Thoracic aorta (tissue), 2 donors: ENCODE measurements around the gene ANP32B. TPM values are rescaled to one million over a fixed set of nuclear protein-coding genes. Genes with fewer than 3 reads are reported as not detected.

Experiments
- ATAC-seq: fragments of 150-250 bp; one replicate; pipeline ENCODE4 v1.8.0; 2017; ENCODE audit warnings: low read depth; ENCODE audit not compliant: insufficient number of reproducible peaks, low FRiP score
- DNase-seq: peaks from one replicate; pipeline ENCODE4 v3.0.0-alpha.2; 2020; ENCODE audit warnings: low spot score
- H3K27ac ChIP-seq, 2 donors: fragments of 200-600 bp; sonication (generic); 1 replicate in 1 of 2; 2 replicates in 1 of 2; pipeline ENCODE4 v1.5.1; 2016; ENCODE audit warnings: mild to moderate bottlenecking in 2 of 2, moderate library complexity in 2 of 2
- H3K27me3 ChIP-seq: fragments of 200-600 bp; sonication (generic); replicated peaks from 2 replicates; pipeline ENCODE4 v1.6.0; 2016; ENCODE audit warnings: mild to moderate bottlenecking; ENCODE audit not compliant: insufficient read depth
- H3K36me3 ChIP-seq: fragments of 200-600 bp; sonication (generic); one replicate; pipeline ENCODE4 v1.5.1; 2016
- H3K4me1 ChIP-seq, 2 donors: fragments of 200-600 bp; sonication (generic); 1 replicate in 1 of 2; 2 replicates in 1 of 2; pipeline versions ENCODE4 v1.5.1 to v1.6.0; 2016; ENCODE audit warnings: low read depth in 2 of 2, mild to moderate bottlenecking in 1 of 2; ENCODE audit not compliant: control insufficient read depth in 1 of 2
- H3K4me3 ChIP-seq: fragments of 200-600 bp; sonication (generic); 2 replicates; pipeline ENCODE4 v1.5.1; 2016; ENCODE audit warnings: mild to moderate bottlenecking
- H3K9me3 ChIP-seq: fragments of 200-600 bp; sonication (generic); 2 replicates; pipeline ENCODE4 v1.5.1; 2016
- total RNA-seq, 2 donors: library from RNA; depleted of rRNA; stranded (reverse); fragments of >200 nt; gene quantifications; one replicate each; pipeline versions ENCODE4 v1.1.0 to v1.2.3, GENCODE V29; 2016
- TF ChIP-seq, protein P1 (sequence below): fragments of 200-600 bp; sonication (generic); IDR thresholded peaks from one replicate; pipeline ENCODE4 v1.5.1; 2019; ENCODE audit warnings: antibody characterized with exemption

ANP32B gene
- total RNA-seq, 2 donors from 2014 or later = 23.3 to 65.7 TPM

GRCh38 chr9:97978371-97979130, 4.6 kb upstream of the ANP32B start:
- Histone ChIP-seq H3K27ac (no peak overlapping the region), H3K4me3 (no peak overlapping the region)
- no peak for ATAC-seq

GRCh38 chr9:97979788-97980478, 3.2 kb upstream of the ANP32B start:
- Histone ChIP-seq H3K27ac (no peak overlapping the region), H3K36me3 (no peaks in the 10 kb centered on the region), H3K27me3 (no peaks in the 10 kb centered on the region), H3K4me3 (no peak overlapping the region), H3K4me1 (peaks cover 0 to 7% of the 10 kb centered on the region in 2 donors), H3K9me3 (no peaks in the 10 kb centered on the region)
- ATAC-seq = no peak
- TF ChIP-seq, protein P1, sequence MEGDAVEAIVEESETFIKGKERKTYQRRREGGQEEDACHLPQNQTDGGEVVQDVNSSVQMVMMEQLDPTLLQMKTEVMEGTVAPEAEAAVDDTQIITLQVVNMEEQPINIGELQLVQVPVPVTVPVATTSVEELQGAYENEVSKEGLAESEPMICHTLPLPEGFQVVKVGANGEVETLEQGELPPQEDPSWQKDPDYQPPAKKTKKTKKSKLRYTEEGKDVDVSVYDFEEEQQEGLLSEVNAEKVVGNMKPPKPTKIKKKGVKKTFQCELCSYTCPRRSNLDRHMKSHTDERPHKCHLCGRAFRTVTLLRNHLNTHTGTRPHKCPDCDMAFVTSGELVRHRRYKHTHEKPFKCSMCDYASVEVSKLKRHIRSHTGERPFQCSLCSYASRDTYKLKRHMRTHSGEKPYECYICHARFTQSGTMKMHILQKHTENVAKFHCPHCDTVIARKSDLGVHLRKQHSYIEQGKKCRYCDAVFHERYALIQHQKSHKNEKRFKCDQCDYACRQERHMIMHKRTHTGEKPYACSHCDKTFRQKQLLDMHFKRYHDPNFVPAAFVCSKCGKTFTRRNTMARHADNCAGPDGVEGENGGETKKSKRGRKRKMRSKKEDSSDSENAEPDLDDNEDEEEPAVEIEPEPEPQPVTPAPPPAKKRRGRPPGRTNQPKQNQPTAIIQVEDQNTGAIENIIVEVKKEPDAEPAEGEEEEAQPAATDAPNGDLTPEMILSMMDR = no peak
- DNase-seq = no peak

More at GRCh38 chr9:97978371-97979130, 4.6 kb upstream of the ANP32B start:
- no peaks in the 10 kb centered on the region for H3K27me3 ChIP-seq
- peaks cover 0 to 6% of the 10 kb centered on the region in 2 donors for H3K4me1 ChIP-seq
- H3K36me3 ChIP-seq = no peaks in the 10 kb centered on the region
- no peak for DNase-seq
- TF ChIP-seq, protein P1 = no peak
- no peaks in the 10 kb centered on the region for H3K9me3 ChIP-seq

DNA sequence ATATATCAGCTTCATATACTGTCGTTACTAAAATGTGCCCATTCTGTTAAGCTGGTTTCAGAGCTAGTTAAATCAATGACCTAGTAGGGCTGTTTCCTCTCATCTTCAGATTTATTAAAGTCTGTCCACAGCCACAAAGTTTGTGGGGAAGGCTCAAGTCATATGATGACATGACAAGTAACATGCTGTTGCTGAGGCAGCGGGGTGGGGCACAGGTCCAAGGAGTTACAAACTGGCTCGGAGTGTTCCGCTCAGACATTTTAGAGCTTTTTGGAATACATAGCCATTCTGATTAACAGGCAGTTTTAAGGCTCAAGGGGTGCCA, 2.7 kb upstream of the ANP32B start:
- ATAC-seq (no peak), DNase-seq (no peak)
- Histone ChIP-seq H3K36me3 (no peaks in the 10 kb centered on the region), H3K9me3 (no peaks in the 10 kb centered on the region), H3K4me3 (no peak overlapping the region), H3K27me3 (no peaks in the 10 kb centered on the region), H3K4me1 (peaks cover 0 to 12% of the 10 kb centered on the region in 2 donors), H3K27ac (no peak overlapping the region)
- TF ChIP-seq, protein P1 = no peak

GRCh38 chr9:97980918-97981845, 2.0 kb upstream of the ANP32B start:
- H3K9me3 ChIP-seq = no peaks in the 10 kb centered on the region
- DNase-seq (no peak), ATAC-seq (no peak)
- H3K36me3 ChIP-seq = no peaks in the 10 kb centered on the region
- no peak overlapping the region for H3K4me3 ChIP-seq
- H3K27me3 ChIP-seq = no peaks in the 10 kb centered on the region
- TF ChIP-seq, protein P1 = no peak
- H3K27ac ChIP-seq = no peak overlapping the region
- peaks cover 7 to 19% of the 10 kb centered on the region in 2 donors for H3K4me1 ChIP-seq
